SHP77 treated with DMSO at 0.1 percent for 48 hours (cell line): ENCODE results near the gene GSDME.

ENCODE experiments used
- DNase-seq: peaks from one replicate; lab custom pipeline; 2025; lab: John Stamatoyannopoulos, UW

The GSDME gene

GRCh38 chr7:24722386-24723177 is 34.7 kb downstream of the GSDME start:
- peak; percentile 16 for DNase-seq

GRCh38 chr7:24721481-24722001 is 35.7 kb downstream of the GSDME start:
- DNase-seq: no peak

- no peak for DNase-seq
Observed at GRCh38 chr7:24720283-24720682, 37.0 kb downstream of the GSDME start.

GRCh38 chr7:24718977-24719491 is 38.2 kb downstream of the GSDME start:
- no peak for DNase-seq

- no peak for DNase-seq
Observed at GRCh38 chr7:24718431-24718831, 38.8 kb downstream of the GSDME start.

- no peak for DNase-seq
Observed at GRCh38 chr7:24717694-24718320, 39.5 kb downstream of the GSDME start.

GRCh38 chr7:24717247-24717622 is 40.0 kb downstream of the GSDME start:
- no peak for DNase-seq

GRCh38 chr7:24716480-24717246 is 40.6 kb downstream of the GSDME start:
- DNase-seq: no peak

GRCh38 chr7:24715661-24716479 is 41.4 kb downstream of the GSDME start:
- no peak for DNase-seq

GRCh38 chr7:24715171-24715570 is 42.1 kb downstream of the GSDME start:
- no peak for DNase-seq

- no peak for DNase-seq
Observed at GRCh38 chr7:24714676-24715010, 42.6 kb downstream of the GSDME start.

GRCh38 chr7:24713850-24714675 is 43.2 kb downstream of the GSDME start:
- no peak for DNase-seq

GRCh38 chr7:24713039-24713793 is 44.0 kb downstream of the GSDME start:
- DNase-seq: no peak

- no peak for DNase-seq
Observed at GRCh38 chr7:24709585-24710360, 47.5 kb downstream of the GSDME start.

- no peak for DNase-seq
Observed at GRCh38 chr7:24709051-24709450, 48.2 kb downstream of the GSDME start.

GRCh38 chr7:24707988-24708615 is 49.2 kb downstream of the GSDME start:
- no peak for DNase-seq

GRCh38 chr7:24706211-24707170 is 50.8 kb downstream of the GSDME start:
- no peak for DNase-seq
